Hepatocyte (in vitro differentiated cells): ENCODE measurements around the gene ETF1.

Experiments
- CTCF ChIP-seq: fragments of 200-600 bp; sonication (generic); IDR thresholded peaks from 2 replicates; pipeline ENCODE4 v1.5.1; 2016; ENCODE audit warnings: antibody characterized with exemption, mild to moderate bottlenecking; ENCODE audit not compliant: poor library complexity
- EZH2 ChIP-seq: fragments of 200-600 bp; sonication (generic); IDR thresholded peaks from 2 replicates; pipeline ENCODE4 v1.6.1; 2016; ENCODE audit warnings: antibody characterized with exemption, mild to moderate bottlenecking, borderline replicate concordance
- EZH2phosphoT487 ChIP-seq: fragments of 200-600 bp; sonication (generic); IDR thresholded peaks from one replicate; pipeline ENCODE4 v1.6.1; 2018; ENCODE audit warnings: antibody characterized with exemption, mild to moderate bottlenecking, low read depth, moderate library complexity; ENCODE audit not compliant: unreplicated experiment, severe bottlenecking

GRCh38 chr5:138491284-138491648, 51.8 kb downstream of the ETF1 start:
- TF ChIP-seq EZH2 (no peak), CTCF (no peak), EZH2phosphoT487 (no peak)
